HCEC 1CT (cell line): ENCODE data around the gene TCFL5.
"Not testable (repeated sequence)": the region's sequence is repeated elsewhere in the genome, so short reads cannot be mapped to it uniquely, and the experiment has no call there.

Experiments
- DNase-seq: peaks from one replicate; pipeline ENCODE4 v3.0.0-alpha.2; 2017

TCFL5 gene

GRCh38 chr20:62852841-62853240 is 8.8 kb downstream of the TCFL5 start:
- DNase-seq, result no peak

DNA sequence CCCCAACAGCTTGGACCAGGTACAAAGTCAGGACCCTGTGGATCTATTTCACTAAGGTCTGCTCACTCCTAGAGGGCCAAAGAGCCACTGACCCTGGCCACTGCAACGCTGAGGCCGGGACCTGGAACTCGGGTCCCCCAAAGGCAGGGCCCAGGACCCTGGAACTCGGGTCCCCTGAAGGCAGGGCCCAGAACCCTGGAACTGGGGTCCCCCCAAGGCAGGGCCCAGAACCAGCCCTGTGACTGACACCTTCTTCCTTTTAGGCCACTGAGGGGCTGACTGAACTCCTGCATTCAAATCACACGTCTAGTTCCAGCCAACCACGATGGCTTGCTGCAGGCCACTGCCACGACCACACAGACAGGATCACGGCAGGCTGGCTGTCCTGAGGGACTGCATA is 9.4 kb downstream of the TCFL5 start:
- no peak for DNase-seq

DNA sequence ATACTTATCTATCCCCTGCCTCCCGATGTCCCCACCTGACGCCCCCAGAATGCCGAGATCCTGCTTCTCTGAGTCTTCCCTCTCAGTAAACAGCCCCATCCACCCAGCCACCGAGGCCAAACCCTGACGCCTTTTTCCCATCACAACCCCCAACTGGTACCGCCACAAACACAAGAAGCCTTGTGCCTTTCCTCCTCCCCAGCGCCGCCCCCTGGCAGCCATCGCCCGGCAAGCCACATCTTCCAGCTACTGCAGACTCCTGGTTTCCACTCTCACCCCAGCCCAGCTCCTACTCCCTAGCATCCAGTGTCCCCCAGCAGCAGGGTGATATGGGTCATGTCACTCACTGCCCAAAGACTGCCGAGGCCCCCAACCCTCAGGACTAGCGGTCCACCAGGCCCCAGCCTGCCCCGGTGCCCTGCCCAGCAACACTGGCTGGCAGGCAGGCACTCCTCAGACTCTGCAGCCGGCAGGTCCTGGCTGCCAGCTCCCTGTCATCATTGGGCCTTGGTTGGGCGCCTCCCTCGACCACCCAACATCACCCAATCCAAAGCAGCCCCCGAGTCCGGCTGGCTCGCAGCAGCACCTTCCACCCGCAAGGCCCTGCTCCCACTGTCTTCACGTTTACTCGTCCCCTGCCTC is 11.2 kb downstream of the TCFL5 start:
- no peak for DNase-seq

DNA sequence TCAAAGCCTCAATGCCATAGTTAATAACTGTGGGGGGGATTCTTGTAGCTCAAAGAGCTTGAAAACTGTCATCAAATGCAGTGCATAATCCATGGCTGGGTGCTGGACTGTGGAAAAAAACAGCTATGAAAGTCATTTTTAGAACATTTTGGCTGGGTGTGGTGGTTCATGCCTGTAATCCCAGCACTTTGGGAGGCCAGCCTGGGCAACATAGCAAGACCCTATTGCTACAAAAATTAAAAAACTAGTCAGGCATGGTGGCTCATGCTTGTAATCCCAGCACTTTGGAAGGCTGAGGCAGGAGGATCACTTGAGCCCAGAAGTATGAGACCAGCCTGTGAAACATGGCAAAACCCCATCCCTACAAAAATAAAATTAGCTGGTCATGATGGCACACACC is 12.2 kb downstream of the TCFL5 start:
- DNase-seq, result no peak

DNA sequence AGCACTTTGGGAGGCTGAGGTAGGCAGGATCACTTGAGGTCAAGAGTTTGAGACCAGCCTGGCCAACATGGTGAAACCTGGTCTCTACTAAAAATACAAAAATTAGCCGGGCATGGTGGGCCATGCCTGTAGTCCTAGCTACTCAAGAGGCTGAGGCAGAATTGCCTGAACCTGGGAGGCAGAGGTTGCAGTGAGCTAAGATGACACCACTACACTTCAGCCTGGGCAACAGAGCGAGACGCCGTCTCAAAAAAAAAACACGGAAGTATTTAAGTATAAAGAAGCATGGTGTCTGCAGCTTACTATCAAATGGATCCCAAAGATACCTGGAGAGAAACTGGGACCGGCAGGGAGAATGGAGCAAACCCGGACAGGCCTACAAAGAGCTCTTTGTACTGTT is 12.7 kb downstream of the TCFL5 start:
- DNase-seq, result not testable (repeated sequence)

DNA sequence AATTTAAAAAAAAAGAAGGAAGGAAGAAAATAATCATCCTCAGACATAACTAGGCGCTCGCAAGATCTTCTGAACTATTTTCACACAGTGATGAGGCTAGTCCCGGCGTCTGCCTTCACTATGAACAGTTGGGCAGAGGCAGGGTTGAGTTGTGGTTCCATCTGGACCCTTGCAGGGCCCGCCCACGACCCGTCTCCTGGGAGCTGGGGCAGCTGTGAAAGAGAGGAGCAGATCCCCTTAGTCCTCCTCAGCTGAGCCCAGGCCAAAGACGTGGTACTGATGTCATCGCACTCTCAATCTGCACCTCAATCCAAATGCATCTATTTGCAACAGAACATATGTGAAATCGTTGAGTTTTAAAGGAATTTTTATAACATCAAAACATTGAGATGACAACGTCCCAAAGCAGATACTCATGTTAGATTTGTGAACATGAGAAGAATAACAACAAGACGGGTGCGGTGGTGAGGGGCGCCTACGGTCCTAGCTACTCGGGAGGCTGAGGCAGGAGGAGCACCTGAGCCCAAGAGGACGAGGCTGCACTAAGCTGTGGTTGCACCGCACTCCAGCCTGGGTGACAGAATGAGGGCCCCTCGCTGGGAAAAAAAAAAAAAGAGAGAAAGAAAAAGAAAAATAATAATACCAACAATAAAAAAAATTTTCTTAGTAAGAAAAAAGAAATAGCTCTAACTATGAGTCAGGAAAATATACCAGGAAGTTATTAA is 15.3 kb downstream of the TCFL5 start:
- DNase-seq, result no peak

DNA sequence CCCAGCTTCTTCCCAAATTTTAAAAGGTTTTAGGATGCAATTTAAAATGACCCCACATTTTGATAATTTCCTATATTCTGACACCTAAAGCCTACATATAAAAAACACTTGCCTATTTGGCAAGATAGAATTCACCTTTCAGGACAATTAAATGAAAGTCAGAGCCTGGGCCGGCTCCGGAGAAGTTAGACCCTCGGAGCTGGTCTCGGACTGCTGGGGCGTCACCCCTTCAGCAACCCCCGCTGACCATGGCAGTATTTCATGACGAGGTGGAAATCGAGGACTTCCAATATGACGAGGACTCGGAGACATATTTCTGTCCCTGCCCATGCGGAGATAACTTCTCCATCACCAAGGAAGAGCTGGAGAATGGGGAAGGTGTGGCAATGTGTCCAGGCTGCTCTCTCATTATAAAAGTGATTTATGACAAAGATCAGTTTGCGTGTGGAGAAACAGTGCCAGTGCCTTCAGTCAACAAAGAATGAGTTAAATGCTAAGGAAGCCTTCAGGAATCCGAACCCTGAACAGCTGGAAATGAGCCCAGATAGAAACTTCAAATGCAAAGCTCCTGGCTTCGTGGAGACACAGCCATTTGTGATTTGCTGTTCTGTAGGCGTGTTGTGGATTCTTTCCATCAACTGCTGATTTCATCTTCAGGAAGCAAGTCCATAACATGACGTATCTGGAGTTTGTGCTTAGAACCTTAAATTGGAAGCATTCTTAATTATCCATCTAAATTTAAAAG is 16.0 kb downstream of the TCFL5 start:
- DNase-seq, result no peak

DNA sequence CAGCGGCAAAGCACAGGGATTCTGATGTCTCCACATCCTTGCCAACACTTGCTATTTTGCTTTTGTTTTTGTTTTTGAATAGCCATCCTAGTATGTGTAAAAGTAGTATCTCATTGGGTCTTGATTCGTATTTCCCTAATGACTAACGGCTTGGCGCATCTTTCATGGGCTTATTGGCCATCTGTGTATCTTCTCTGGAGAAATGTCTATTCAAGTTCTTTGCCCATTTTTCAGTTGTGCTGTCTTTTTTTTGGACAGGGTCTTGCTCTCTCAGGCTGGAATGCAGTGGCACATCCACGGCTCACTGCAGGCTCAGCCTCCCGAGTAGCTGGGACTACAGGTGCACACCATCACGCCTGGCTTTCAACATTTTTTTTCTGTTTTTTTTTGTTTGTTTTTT is 17.4 kb downstream of the TCFL5 start:
- no peak for DNase-seq

DNA sequence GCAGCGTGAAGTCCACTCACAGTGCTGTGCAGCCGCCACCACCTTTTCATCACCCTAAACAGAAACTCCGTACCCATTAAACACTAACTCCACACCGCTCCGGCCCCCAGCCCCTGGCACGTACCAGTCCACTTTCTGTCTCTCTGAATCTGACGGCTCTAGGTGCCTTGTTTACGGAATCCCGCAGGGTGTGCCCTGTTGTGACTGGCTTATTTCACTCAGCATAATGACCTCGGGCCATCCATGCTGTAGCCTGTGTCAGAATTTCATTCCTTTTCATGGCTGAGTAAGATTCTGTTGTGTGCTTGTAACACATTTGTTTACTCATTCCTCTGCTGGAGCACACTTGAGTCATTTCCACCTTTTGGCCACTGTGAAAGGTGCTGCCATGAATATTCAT is 18.0 kb downstream of the TCFL5 start:
- DNase-seq, result no peak

DNA sequence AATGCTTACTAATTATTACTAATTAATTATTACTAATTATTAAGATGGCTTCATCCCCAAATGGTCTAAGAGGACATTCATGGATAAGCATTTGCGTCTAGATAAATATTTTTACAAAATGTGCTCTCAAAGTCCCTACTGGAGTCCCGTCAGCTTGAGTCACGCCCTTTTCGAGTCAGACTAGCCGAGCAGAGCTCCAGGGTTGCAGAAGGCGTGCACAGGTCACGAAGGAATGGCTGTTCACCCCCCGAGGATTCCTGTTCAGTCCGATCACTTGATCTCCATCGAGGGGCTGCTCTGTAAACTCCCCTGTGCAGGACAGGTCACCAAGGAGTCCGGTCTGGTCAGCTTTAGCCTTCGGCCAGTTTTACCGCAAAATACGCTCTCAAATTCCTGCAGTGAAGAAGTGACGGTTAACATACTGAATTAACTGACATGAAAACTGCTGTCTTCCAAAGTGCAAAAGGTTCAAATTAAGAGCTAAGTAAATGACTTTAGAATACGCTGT is 19.9 kb downstream of the TCFL5 start:
- no peak for DNase-seq

DNA sequence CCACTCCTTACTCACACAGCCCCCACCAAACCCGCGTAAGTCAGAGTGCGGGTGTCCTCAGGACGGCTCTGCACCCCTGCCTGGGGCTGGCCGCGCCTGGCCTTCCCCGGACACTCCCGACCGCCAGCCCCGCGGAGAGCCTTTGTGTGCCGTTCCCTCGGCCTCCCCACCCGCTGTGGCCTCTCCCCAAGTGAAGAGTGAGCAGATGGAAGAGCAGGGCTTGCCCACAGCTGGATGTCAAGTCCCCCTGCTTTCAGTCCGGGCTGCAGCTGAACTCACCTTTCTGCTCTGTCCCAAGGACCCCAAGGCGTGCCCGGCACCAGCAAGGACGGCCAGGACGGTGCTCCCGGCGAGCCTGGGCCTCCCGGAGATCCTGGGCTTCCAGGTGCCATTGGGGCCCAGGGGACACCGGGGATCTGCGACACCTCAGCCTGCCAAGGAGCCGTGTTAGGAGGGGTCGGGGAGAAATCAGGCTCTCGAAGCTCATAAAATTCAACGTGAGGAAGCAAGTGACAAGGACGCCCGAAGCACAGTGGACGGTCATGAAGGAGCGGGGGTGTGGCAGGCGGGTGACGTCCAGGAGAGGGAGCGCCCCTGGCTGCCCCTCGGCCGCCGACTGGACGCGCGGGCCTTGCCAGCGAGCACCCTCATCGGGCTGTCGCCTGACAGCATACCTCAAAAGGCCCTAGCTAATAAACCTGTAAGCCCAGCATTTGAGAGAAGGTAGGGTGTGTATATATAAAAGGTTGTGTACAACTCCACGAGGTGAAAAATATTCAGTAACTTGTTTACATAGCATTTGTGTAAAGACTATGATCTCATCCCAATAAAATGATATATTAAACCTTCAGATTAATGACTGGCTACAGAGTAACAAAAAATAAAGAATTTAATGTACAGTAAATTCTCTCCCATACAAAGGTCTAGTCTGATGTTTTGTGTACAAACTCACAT is 21.1 kb downstream of the TCFL5 start:
- no peak for DNase-seq

DNA sequence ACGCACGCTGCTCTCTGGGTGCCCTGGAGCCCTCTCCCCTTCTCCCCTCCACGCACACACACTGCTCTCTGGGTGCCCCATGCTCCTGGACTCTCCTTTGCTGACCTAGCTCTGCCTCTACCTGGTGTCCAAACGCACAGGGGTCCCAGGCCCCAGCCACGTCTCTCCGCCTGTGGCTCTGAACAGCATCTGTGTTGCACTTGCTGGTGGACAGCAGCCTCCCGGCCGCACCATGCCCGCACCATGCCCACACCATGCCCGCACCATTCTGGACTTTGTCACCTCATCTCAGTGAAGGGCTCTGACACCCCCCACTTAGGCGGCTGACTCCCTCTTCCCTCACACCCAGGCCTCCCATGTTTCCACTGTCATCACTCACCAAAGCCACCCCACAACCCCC is 21.8 kb downstream of the TCFL5 start:
- DNase-seq, result no peak

- no peak for DNase-seq
Measured at GRCh38 chr20:62839261-62839660, 22.4 kb downstream of the TCFL5 start.

DNA sequence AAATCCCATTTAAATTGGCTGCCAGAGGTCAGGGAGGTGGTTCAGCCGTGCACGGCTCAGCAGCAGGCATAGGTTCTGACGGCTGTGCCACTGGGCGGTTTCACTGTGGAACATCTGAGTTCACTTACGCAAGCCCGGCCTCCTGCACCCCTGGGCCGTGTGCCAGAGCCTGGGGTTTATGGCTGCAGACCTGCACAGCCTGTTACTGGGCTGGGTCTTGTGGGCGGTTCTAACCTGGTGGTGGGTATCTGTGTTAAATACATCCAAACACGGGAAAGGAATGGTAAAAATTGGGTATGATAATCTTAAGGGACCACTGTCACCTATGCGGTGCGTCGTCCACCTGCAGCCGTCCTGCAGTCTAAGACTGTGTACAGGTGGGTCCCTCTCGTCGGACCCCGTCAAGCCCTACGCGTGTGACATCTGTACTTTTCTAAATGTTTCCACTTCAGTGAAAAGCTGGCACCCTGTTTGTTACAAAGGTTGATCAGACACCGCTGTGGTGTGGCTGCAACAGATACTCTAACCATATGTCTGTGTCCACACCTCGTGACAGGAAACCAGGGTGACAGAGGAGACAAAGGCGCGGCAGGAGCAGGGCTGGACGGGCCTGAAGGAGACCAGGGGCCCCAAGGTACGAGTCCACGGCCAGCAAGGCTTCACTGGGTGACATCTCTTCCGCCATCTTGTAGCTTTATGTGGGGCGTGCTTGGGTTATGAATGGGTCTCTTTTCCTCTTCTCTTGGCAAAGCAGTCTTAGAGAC is 23.3 kb downstream of the TCFL5 start:
- no peak for DNase-seq

DNA sequence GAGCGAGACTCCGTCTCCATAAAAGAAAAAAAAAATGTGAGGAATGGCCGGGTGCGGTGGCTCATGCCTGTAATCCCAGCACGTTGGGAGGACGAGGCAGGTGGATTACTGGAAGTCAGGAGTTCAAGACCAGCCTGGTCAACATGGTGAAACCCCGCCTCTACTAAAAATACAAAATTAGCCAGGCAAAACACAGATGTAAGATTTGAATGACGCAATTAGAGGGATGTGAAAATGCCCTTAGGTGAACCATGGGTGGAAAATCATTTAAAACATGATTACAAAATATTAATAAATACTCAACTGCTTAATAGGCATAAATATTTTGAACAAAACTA is 23.9 kb downstream of the TCFL5 start:
- no peak for DNase-seq

DNA sequence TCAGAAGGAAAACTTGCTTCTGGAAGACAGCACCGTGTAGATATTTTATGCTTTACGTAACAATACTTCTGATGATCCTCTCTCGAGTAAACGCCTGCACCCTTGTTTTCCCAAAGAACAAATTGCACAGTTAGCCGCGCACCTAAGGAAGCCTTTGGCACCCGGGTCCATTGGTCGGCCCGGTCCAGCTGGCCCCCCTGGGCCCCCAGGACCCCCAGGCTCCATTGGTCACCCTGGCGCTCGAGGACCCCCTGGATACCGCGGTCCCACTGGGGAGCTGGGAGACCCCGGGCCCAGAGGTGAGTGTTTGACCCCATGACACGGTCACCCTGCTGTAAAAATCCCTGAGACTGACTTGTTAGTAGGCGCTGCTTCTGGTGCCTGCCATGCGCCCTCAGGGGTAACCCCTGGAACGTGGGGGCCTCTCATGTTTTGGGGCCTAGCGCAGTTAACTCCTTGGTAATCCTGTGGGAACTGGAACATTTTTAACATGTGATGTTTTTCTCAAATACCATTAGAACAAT is 24.6 kb downstream of the TCFL5 start:
- DNase-seq, result no peak

DNA sequence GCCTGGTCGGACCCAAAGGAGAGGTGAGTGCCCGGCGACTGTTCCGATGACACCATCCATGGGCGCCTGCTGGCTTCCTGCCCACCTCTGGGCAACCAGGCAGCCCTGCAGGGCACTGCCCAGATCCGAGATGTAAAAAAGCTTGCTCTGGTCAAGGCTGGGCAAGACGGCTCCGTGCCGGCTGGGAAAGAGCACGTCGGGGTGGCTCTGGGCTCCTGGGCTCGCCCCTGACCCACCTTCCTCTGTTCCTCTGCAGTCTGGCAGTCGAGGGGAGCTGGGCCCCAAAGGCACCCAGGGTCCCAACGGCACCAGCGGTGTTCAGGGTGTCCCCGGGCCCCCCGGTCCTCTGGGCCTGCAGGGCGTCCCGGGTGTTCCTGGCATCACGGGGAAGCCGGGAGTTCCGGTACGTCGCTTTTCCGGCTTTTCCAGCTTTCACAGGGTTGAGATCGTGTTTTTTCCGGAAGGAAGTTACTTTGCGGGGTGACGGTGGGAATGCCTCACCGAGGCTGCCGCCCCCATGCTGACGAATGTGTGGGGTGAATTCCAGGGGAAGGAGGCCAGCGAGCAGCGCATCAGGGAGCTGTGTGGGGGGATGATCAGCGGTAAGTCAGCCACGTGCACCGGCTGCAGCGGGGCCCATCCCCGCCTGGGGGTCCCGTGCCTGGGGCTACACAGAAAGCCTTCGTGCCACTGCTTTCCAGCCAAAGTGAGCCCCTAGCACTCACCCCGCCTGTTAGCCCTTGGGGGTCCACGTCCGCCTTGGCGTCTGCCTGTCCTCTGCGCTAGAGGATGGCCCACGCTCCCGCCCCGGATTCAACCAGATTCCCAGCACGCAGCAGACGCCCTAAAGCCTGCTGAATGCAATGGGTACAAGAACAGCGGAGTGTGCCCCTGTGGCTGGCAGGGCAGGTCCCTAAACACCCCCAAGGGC is 25.4 kb downstream of the TCFL5 start:
- DNase-seq, result no peak

DNA sequence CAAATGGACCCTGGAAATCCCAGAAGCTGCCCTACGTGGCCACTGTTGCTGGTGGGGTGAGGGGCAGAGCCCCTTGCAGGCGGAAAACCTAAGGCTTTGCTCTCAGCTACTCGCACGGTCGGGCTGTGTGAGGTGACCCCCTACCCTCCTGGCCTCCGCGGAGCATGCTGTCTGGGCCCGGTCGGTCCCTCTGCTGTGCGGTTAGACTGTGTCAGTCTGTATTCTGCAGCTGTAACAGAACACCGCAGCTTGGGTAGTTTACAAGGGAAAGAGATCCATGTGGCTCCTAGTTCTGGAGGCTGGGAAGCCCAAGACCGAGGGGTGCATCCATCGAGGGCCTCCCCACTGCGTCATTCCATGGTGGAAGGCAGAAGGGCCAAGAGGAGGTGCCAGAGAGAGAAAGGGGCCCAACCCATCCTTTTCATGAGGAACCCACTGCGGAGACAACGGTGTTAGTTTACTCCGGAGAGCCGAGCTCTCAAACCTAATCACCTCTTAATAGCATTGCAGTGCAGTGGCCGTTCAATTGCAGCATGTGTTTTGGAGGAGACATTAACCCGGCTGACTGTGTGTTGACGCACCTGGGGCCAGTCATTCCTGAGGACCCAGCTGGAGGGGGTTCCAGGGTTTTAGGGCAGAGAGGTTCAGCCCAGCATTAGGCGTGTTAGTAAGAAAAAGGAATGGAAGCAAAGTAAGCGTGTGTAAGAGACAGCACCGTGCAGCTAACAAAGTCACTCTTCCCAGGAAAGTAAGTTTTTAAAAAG is 26.5 kb downstream of the TCFL5 start:
- DNase-seq, result no peak

DNA sequence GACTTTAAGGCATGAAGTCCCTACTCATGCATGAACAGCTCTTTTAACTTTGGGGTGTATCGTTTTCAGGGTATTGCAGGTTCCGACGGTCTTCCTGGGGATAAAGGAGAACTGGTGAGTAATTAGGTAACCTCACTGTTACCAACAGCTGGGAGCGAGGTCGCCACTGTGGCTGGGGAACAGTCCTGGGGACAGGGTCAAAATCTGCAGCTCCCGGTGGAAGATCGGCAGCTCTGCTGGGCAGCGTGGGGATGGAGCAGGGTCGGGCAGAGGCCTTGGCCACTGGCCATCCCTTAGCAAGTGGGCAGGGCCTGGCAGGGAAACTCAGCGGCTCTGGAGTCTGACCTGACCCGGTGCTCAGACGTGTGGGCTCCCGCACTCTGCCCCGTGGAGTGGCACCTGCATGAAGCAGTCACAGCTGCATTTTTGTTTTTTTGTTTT is 28.7 kb downstream of the TCFL5 start:
- DNase-seq, result no peak
